MM.1S (cell line): ENCODE data around the gene MAST3.

ENCODE experiments used
- EZH2 ChIP-seq: fragments of 300-600 bp; sonication (generic); optimal IDR thresholded peaks from 2 replicates; pipeline ENCODE3; 2017; ENCODE audit warnings: low read depth, mild to moderate bottlenecking, antibody characterized with exemption, low read length, mixed read lengths
- TF ChIP-seq, protein P1 (sequence below): fragments of 300-600 bp; sonication (generic); IDR thresholded peaks from 2 replicates; pipeline ENCODE4 v1.5.1; 2016; ENCODE audit warnings: antibody characterized with exemption, low read length, mixed read lengths

DNA sequence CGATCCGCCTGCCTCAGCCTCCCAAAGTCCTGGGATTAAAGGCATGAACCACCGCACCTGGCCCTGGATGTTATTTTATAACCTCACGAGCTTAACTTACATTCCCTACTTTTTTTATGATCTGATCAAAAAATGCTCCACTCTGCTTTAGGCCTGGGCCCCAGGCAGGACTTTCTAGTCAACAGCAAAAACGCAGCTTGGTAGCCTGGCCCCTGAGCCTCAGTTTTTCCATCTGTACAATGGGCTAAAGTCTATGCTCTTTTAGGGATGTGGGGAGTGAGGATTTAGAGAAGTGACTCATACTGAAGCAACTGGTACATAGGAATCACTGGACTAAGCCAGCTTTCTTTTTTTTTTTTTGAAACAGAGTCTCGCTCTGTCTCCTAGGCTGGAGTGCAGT lies 43.5 kb downstream of the MAST3 start:
- TF ChIP-seq, protein P1, sequence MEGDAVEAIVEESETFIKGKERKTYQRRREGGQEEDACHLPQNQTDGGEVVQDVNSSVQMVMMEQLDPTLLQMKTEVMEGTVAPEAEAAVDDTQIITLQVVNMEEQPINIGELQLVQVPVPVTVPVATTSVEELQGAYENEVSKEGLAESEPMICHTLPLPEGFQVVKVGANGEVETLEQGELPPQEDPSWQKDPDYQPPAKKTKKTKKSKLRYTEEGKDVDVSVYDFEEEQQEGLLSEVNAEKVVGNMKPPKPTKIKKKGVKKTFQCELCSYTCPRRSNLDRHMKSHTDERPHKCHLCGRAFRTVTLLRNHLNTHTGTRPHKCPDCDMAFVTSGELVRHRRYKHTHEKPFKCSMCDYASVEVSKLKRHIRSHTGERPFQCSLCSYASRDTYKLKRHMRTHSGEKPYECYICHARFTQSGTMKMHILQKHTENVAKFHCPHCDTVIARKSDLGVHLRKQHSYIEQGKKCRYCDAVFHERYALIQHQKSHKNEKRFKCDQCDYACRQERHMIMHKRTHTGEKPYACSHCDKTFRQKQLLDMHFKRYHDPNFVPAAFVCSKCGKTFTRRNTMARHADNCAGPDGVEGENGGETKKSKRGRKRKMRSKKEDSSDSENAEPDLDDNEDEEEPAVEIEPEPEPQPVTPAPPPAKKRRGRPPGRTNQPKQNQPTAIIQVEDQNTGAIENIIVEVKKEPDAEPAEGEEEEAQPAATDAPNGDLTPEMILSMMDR: no peak
- no peak for TF ChIP-seq EZH2
